NT2/D1 (cell line): ENCODE data around the gene FNDC7.

Source experiments
- SUZ12 ChIP-seq: IDR thresholded peaks from 2 replicates; pipeline ENCODE4 v1.6.1; 2011; ENCODE audit not compliant: insufficient read length, insufficient read depth; ENCODE audit errors: extremely low read depth
- YY1 ChIP-seq: IDR thresholded peaks from 2 replicates; pipeline ENCODE4 v1.6.1; 2011; ENCODE audit not compliant: insufficient read length, insufficient read depth
- ZNF274 ChIP-seq: IDR thresholded peaks from 2 replicates; pipeline ENCODE4 v1.6.1; 2011; ENCODE audit warnings: mild to moderate bottlenecking, low read depth, low read length

DNA sequence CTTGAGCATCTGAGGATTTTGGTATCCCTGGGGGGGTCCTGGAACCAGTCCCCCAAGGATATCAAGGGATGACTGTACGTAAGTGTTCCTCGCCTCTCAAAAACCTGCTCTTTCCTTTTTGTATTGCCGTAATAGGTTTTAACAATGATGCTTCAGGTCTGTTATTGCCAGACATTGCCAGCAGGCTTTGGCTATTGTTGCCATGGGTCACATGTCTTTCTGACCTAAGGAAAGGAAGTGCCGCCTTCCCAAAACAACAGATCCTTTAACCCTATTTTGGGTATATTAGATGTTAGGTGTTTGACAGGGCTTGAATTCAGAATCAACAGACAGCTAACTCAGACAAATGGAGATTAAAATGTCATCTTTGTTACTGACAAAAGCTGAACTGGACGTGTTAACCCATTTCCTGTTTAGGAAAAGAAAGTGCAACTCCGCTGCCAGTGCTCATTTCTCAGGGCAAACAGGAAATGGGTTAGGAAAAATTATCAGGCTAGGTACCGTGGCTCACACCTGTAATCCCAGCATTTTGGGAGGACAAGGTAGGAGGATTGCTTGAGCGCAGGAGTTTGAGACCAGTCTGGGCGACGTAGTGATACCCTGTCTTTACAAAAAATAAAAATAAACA is 33.0 kb upstream of the FNDC7 start:
- TF ChIP-seq SUZ12 (no peak), ZNF274 (no peak), YY1 (no peak)
